ENCODE results near the gene DHRS7.

DHRS7 gene

GRCh38 chr14:60184905-60185555 is 19.8 kb upstream of the DHRS7 start:
- DNase-seq (ENCODE audit: low read depth in 2 of 2) = no peak

- DNase-seq (ENCODE audit: low read depth in 2 of 2) = no peak
Observed at GRCh38 chr14:60184146-60184904, 19.1 kb upstream of the DHRS7 start.

DNA sequence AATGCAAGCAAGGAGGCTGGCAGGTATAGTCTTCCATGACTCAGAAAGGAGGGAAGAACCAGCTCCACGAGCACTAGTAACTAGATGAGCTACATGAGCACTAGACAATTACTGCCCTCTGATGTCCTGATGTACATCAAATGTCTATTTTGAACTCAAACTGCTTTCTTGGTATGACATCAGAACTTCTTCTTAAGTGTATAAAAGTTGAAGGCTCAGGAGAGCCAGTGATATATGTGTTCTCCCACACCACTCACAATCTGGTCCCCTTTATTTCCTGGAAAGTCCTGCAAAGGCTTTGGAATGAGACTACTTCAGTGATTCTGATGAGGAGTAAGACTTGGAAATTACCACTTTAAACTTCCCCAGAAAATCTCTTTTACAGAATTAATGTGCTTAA is 18.5 kb upstream of the DHRS7 start:
- no peak for DNase-seq (ENCODE audit: low read depth in 2 of 2)

DNA sequence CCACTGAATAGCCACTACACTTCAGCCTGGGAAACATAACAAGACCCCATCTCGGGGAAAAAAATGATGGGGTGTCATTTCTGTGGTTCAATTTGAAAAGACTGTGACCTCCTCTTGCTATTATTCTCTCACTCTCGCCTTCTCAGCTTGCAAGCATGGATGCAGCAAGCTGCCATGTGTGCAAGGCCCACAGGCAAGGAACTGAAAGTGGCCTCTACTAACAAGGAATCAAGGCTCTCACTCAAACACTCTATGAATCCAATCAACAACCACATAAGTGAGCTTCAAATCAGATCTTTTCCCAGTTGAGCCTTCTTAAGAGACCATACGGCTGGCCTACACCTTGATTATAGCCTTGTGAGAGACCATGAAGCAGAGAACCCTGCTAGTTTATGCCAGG is 17.9 kb upstream of the DHRS7 start:
- no peak for DNase-seq (ENCODE audit: low read depth in 2 of 2)

GRCh38 chr14:60179431-60179869 is 14.3 kb upstream of the DHRS7 start:
- DNase-seq (ENCODE audit: low read depth in 2 of 2) = no peak

- DNase-seq (ENCODE audit: low read depth in 2 of 2) = no peak
Observed at GRCh38 chr14:60178820-60179219, 13.6 kb upstream of the DHRS7 start.

GRCh38 chr14:60178164-60178563 is 13.0 kb upstream of the DHRS7 start:
- DNase-seq (ENCODE audit: low read depth in 2 of 2) = no peak

GRCh38 chr14:60175255-60175902 is 10.2 kb upstream of the DHRS7 start:
- no peak for DNase-seq (ENCODE audit: low read depth in 2 of 2)

GRCh38 chr14:60174352-60175254 is 9.4 kb upstream of the DHRS7 start:
- no peak for DNase-seq (ENCODE audit: low read depth in 2 of 2)

- no peak for DNase-seq (ENCODE audit: low read depth in 2 of 2)
Observed at GRCh38 chr14:60171690-60172089, 6.5 kb upstream of the DHRS7 start.

DNA sequence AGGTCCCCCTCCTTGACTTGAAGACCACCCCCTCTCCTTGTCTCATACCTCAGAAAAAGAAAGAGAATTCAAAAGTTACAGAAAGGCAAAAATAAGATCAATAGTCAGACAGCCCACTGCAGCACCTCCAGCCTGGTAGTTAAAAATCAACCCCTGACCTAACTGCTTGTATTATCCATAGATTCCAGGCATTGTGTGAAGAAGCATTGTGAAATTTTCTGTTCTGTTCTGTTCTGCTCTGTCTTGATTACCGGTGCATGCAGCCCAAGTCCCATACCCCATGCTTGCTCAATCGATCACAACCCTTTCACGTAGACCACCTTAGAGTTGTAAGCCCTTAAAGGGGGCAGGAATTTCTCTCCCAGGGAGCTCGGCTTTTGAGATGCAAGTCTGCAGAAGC is 5.8 kb upstream of the DHRS7 start:
- no peak for DNase-seq (ENCODE audit: low read depth in 2 of 2)

- DNase-seq (ENCODE audit: low read depth in 2 of 2) = no peak
Observed at GRCh38 chr14:60169722-60170121, 4.5 kb upstream of the DHRS7 start.

DNA sequence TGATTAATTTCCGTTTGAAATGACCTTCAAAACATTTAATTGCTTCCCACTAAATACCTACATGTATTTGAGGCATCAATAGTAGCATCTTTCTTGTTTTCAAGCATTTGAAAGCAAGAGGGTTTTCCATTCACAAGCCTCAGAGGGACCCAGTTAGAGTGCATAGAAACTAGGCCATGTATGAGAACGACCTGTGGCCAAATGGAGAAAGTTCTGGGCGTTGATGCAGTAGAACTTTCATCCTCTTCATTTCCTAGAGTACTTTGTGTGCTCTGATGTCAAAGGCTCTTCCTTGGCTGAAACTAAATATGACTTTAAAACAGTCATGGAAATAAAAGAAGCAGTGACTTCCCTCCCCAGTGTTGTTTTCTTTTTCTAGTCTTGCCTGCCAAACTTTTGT is 944 bp upstream of the DHRS7 start:
- DNase-seq (ENCODE audit: low read depth in 2 of 2) = no peak

GRCh38 chr14:60165547-60165876 is 314 bp upstream of the DHRS7 start:
- no peak for DNase-seq (ENCODE audit: low read depth in 2 of 2)

GRCh38 chr14:60164404-60164711 is 840 bp downstream of the DHRS7 start:
- DNase-seq (ENCODE audit: low read depth in 2 of 2) = no peak

- no peak for DNase-seq (ENCODE audit: low read depth in 2 of 2)
Observed at GRCh38 chr14:60163693-60164092, 1.5 kb downstream of the DHRS7 start.

DNA sequence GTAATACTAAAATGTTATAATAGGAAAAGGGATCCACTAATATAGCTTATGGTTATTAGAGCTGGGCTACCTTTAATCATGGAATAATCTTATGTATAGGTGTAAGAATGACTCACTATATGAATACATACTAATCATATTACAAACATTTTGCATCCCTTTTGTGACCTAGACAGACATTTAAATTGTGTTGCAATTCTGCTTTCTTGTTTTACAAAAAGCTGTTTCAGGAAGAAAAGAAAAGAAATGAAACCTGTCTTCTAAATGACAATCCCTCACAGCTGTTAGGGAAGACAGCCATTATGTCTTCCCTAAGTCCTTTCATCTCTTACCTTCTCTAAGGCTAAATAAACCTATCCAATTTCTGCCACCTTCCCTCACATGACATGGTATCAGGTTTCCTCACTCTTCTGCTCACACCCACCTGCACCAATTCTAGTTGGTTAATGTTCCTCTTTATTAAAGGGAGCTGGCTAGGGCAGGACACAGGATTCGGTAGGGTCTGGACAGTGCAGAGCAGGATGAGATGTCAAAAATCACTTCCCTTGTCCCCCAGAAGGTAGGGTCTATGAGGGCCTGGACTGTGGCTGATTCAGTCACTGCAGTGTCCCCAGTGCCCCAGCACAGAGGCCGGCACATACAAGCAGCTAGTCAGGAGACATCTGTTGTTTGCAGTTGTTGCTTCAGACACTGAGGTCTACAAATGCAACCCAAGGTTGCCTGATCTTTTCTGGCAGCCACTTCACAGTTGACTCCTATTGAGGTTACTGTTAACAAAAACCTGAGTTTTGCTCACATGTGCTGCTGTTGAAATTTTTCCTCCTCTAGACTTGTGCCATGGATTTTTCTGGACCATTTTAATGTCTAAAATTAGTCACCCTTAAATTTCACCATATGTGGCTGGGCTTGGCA is 3.7 kb downstream of the DHRS7 start:
- DNase-seq (ENCODE audit: low read depth in 2 of 2) = no peak

DNA sequence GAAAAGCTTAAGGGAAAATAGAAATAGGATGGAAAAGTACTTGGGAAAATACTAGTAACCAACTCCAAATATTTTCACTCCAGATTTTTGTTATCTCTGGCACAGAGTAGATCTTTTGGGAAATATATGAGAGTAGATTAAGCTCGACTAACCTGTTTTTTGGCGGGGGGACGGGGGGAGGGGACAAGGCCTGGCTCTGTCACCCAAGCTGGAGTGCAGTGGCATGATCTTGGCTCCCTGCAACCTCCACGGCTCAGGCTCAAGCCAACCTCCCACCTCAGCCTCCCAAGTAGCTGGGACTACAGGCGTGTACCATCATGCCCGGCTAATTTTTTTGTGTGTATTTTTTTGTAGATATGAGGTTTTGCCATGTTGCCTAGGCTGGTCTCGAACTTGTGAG is 4.8 kb downstream of the DHRS7 start:
- no peak for DNase-seq (ENCODE audit: low read depth in 2 of 2)

DNA sequence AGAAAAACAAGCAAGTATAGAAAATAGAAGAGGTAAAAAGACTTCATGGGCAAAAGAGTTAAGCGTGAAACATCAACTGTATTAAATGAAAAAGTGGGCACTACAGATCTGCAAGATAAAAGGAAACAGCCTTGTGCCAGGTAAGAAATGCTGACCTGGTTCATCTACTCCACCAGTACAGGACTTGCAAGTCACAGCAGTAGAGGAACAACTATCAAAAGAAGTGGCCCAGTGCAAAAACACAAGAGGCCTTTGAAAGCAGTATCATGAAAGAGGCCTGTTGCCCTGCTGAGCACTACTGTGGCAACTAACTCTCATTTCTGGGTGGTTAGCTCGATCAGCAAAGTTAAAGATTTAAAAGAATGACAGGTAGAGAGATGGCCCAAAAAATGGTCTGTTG is 10.5 kb downstream of the DHRS7 start:
- no peak for DNase-seq (ENCODE audit: low read depth in 2 of 2)

DNA sequence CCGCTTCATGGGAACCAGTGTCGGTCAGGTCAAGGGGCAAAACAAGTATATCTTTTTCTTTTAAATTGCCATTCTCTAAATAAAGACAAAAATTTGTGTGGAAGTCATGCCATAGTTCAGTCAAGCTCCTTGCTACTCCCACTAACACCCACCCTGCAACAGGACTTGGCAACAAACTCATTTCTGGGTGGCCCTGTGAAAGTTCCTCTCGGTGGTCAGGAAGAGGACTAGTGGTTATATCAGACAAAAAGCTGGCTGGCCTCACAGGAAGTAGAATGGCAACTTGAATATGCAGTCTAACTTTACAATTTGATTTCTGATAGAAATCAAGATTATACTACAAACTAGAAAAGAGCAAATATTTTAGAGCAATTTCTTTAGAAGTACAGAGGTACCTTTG is 11.2 kb downstream of the DHRS7 start:
- DNase-seq (ENCODE audit: low read depth in 2 of 2) = no peak

DNA sequence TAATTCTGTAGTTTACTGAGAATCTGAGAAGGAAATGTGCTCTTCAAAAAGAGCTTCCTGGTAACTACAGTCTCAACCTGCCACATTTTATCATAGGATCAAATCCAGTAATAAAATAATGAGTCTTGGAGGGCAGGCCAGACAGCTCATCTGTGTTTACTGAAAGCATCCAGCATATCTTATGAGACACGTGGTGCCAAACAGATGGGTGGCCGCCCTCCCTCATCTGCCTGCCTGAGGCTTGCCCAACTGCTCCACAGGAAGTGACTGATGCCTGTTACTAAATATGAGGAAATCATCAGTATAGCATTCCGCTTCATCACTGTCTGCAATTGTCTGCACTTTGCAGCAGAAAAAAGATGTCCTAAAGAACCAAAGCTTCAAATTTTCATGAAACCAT is 13.5 kb downstream of the DHRS7 start:
- peak; percentile 21 to 24 for DNase-seq (ENCODE audit: low read depth in 2 of 2)

Data from stimulated activated CD4-positive, alpha-beta T cell treated with anti-CD3 and anti-CD28 coated beads, Interleukin-1b, Interleukin-23, amount 100 ng/mL, for 1 hour (primary cell).